Endothelial cell of umbilical vein (primary cell): ENCODE data around the gene MYBBP1A. TPM values are rescaled to one million over a fixed set of nuclear protein-coding genes. Genes with fewer than 3 reads are reported as not detected.

Experiments used
- BruUV-seq: library from RNA; stranded (reverse); fragments of 400-500 nt; replicated peaks from 2 replicates; lab custom pipeline; 2021; lab: Mats Ljungman, UMichigan
- CTCF ChIA-PET: fragments of 300-600, 350-600 bp; sonication (Branson Sonifier 250); formaldehyde crosslinking; loops from one replicate; lab custom pipeline; 2021; ENCODE audit warnings: antibody characterized with exemption, inconsistent platforms; lab: Charles Lee
- POLR2A ChIA-PET: fragments of 300-600, 350-600 bp; sonication (Branson Sonifier 250); formaldehyde crosslinking; loops from one replicate; lab custom pipeline; 2021; ENCODE audit warnings: antibody characterized with exemption, inconsistent platforms; lab: Charles Lee
- DNase-seq: peaks from one replicate; pipeline ENCODE4 v3.0.0-alpha.2; 2011; ENCODE audit warnings: low read depth, low spot score
- FAIRE-seq: peaks from 2 replicates; lab custom pipeline; 2011; peaks lifted over from hg19 to GRCh38; lab: Jason Lieb, UNC
- H2AFZ ChIP-seq: 2 replicates; pipeline ENCODE4 v1.6.0; 2012; ENCODE audit warnings: low read depth, low read length, control low read depth, inconsistent platforms
- H3K27ac ChIP-seq: 2 replicates; pipeline ENCODE4 v1.5.1; 2011; ENCODE audit warnings: low read depth, mild to moderate bottlenecking, control low read depth, low read length, moderate library complexity; ENCODE audit not compliant: insufficient read depth
- H3K27me3 ChIP-seq, 2 experiments: 2 replicates each; pipeline versions ENCODE4 v1.6.0 to v1.6.1; 2011; ENCODE audit warnings: low read length in 2 of 2, mixed read lengths in 1 of 2; ENCODE audit not compliant: control insufficient read depth in 2 of 2, insufficient read depth in 2 of 2
- H3K36me3 ChIP-seq, 2 experiments: 2 replicates in 1 of 2; 3 replicates in 1 of 2; pipeline ENCODE4 v1.5.1; 2011; ENCODE audit warnings: low read length in 2 of 2, mild to moderate bottlenecking in 1 of 2, moderate library complexity in 1 of 2; ENCODE audit not compliant: control insufficient read depth in 2 of 2, insufficient read depth in 2 of 2; ENCODE audit errors: extremely low read depth in 1 of 2
- H3K4me1 ChIP-seq: 3 replicates; pipeline ENCODE4 v1.5.1; 2011; ENCODE audit warnings: mild to moderate bottlenecking, low read length; ENCODE audit not compliant: control insufficient read depth, insufficient read depth; ENCODE audit errors: extremely low read depth
- H3K4me2 ChIP-seq: 2 replicates; pipeline ENCODE4 v1.6.1; 2011; ENCODE audit warnings: low read length, control low read depth, mixed read lengths; ENCODE audit not compliant: insufficient read depth
- H3K4me3 ChIP-seq, 3 experiments: fragments of 200-600 bp in 1 of 3; sonication (generic), shearing (Covaris generic) in 1 of 3; replicated peaks in 1 of 3; 2 replicates each; pipeline ENCODE4 v1.5.1; 2011 to 2016; ENCODE audit warnings: control low read depth in 3 of 3, low read length in 3 of 3, mild to moderate bottlenecking in 2 of 3, inconsistent platforms in 1 of 3, low read depth in 1 of 3, moderate library complexity in 1 of 3; ENCODE audit not compliant: insufficient read depth in 1 of 3
- H3K79me2 ChIP-seq: 2 replicates; pipeline ENCODE4 v1.6.0; 2012; ENCODE audit warnings: low read length, inconsistent platforms; ENCODE audit not compliant: control insufficient read depth, insufficient read depth
- H3K9ac ChIP-seq: replicated peaks from 2 replicates; pipeline ENCODE3; 2011; ENCODE audit warnings: low read length, control low read depth; ENCODE audit not compliant: insufficient read depth; ENCODE audit errors: extremely low read depth
- H3K9me1 ChIP-seq: replicated peaks from 3 replicates; pipeline ENCODE4 v1.6.0; 2011; ENCODE audit warnings: mild to moderate bottlenecking, low read length; ENCODE audit not compliant: control insufficient read depth, insufficient read depth; ENCODE audit errors: extremely low read depth
- H3K9me3 ChIP-seq: replicated peaks from 2 replicates; pipeline ENCODE4 v1.5.1; 2012; ENCODE audit warnings: low read length, inconsistent platforms; ENCODE audit not compliant: control insufficient read depth, insufficient read depth
- H4K20me1 ChIP-seq: replicated peaks from 2 replicates; pipeline ENCODE3; 2011; ENCODE audit warnings: mild to moderate bottlenecking, low read length; ENCODE audit not compliant: control insufficient read depth, insufficient read depth; ENCODE audit errors: extremely low read depth
- CTCF ChIP-seq, 2 donors: IDR thresholded peaks; 1 replicate in 1 of 2; 2 replicates in 1 of 2; pipeline ENCODE4 v1.5.1; 2011; ENCODE audit warnings: low read length in 2 of 2, mild to moderate bottlenecking in 2 of 2, moderate library complexity in 2 of 2, control low read depth in 1 of 2, inconsistent platforms in 1 of 2, low read depth in 1 of 2; ENCODE audit not compliant: insufficient read depth in 1 of 2; ENCODE audit errors: extremely low read depth in 1 of 2
- EZH2 ChIP-seq: IDR thresholded peaks from 2 replicates; pipeline ENCODE4 v1.6.1; 2012; ENCODE audit warnings: borderline replicate concordance, low read depth, mild to moderate bottlenecking, moderate library complexity, low read length, inconsistent platforms; ENCODE audit not compliant: severe bottlenecking
- FOS ChIP-seq: IDR thresholded peaks from 2 replicates; pipeline ENCODE4 v1.6.1; 2011; ENCODE audit warnings: mild to moderate bottlenecking, low read length, moderate library complexity, borderline replicate concordance; ENCODE audit not compliant: insufficient read depth
- GATA2 ChIP-seq: IDR thresholded peaks from 2 replicates; pipeline ENCODE4 v1.7.0; 2011; ENCODE audit warnings: low read depth, mild to moderate bottlenecking, moderate library complexity, mixed read lengths, low read length; ENCODE audit not compliant: insufficient read length, insufficient read depth
- JUN ChIP-seq: IDR thresholded peaks from 2 replicates; pipeline ENCODE4 v1.6.1; 2011; ENCODE audit warnings: borderline replicate concordance, low read depth; ENCODE audit not compliant: insufficient read length, insufficient read depth
- MAX ChIP-seq: IDR thresholded peaks from 2 replicates; pipeline ENCODE4 v1.6.1; 2011; ENCODE audit not compliant: insufficient read depth, insufficient read length
- MYC ChIP-seq: IDR thresholded peaks from one replicate; pipeline ENCODE4 v1.6.1; 2011; ENCODE audit warnings: mild to moderate bottlenecking, low read depth, low read length
- POLR2A ChIP-seq: IDR thresholded peaks from 2 replicates; pipeline ENCODE4 v1.6.1; 2012; ENCODE audit warnings: low read depth, mild to moderate bottlenecking, control low read depth, low read length
- POLR2AphosphoS5 ChIP-seq: IDR thresholded peaks from 2 replicates; pipeline ENCODE4 v1.6.1; 2012; ENCODE audit warnings: low read depth, mild to moderate bottlenecking, control low read depth, low read length, moderate library complexity; ENCODE audit not compliant: insufficient read depth
- dilution Hi-C: fragments of 300-500 bp; cut with MboI; formaldehyde crosslinking; loops from one replicate; pipeline ENCODE4 v1.15.0; 2019; ENCODE audit warnings: low sequenced_read_pairs; ENCODE audit not compliant: extremely low pct_ligation_motif_present
- intact Hi-C: fragments of 100-400 bp; cut with micrococcal nuclease; formaldehyde crosslinking; loops from one replicate; pipeline ENCODE4 v1.10.0; 2022
- polyA plus RNA-seq, 4 experiments: library from polyadenylated mRNA; depleted of rRNA in 3 of 4; stranded (reverse) in 3 of 4; unstranded in 1 of 4; fragments of >200 nt; gene quantifications; 2 replicates each; pipeline versions ENCODE4 v1.2.1 to v1.2.3, GENCODE V29; 2011 to 2012; ENCODE audit warnings: missing spikeins in 1 of 4
- total RNA-seq: library from RNA; stranded (reverse); gene quantifications from 2 replicates; pipeline ENCODE4 v1.2.3, GENCODE V29; 2021

The MYBBP1A gene
- total and polyA plus RNA-seq, 2 donors (not counting 3 experiments of a cell fraction or from before 2014, with no cell fraction given), result 26.8 to 79.2 TPM

DNA sequence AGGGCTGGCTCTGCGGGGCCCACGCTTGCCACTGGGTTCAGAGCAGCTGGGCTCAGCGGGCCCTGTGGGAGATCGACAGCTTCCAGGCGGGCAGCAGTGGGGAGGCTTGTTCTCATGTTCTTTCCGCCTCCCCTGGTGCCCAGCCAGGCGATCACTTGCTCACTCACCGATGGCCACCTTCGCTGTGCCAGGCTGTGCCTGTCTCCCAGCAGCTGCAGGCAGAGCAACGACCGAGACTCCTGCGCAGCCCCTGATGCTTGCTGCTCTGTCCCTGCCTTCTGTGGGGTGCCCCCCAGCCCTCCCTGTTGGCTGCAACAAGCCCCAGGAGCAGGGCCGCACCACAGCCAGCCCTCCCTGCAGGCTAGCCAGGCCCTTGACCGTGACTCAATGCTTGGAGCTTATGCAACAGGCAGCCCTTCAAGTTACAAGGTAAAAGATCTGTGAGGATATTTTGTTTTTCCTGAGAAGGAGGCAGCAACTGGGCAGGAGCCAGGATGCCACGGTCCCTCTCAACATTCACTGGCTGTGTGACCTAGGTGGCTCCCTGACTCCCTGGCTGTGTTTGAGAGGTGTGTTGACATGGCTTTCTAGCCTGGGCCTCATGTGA lies 66.1 kb downstream of the MYBBP1A start:
- ChIA-PET CTCF (interaction anchor here (0.8 kb wide), 1 partner anchor 78 kb away, joined by 3 read pairs; no protein-coding TSS in a partner anchor), POLR2A (no interaction called here)
- intact Hi-C loops (no loop called here), dilution Hi-C loops (no loop called here)
- Histone ChIP-seq H3K9me1 (no peaks in the 10 kb centered on the region), H3K27ac (no peak overlapping the region), H4K20me1 (no peaks in the 10 kb centered on the region), H3K9me3 (no peaks in the 10 kb centered on the region), H3K9ac (no peak overlapping the region), H3K79me2 (no peaks in the 10 kb centered on the region), H3K27me3 (no peaks in the 10 kb centered on the region), H3K36me3 (no peaks in the 10 kb centered on the region), H3K4me3 (no peak overlapping the region), H2AFZ (no peak overlapping the region), H3K4me2 (no peak overlapping the region), H3K4me1 (no peaks in the 10 kb centered on the region)
- DNase-seq (no peak), FAIRE-seq (no peak)
- no peak for TF ChIP-seq JUN
- no peak for TF ChIP-seq EZH2
- TF ChIP-seq FOS, result no peak
- TF ChIP-seq MYC, result no peak
- no peak for TF ChIP-seq MAX
- TF ChIP-seq POLR2AphosphoS5, result no peak
- TF ChIP-seq GATA2, result no peak
- no peak for TF ChIP-seq CTCF (IDR thresholded peaks at IDR 0.05; ENCODE audit: extremely low read depth in 1 of 2, insufficient read depth in 1 of 2, low read depth in 1 of 2, low read length in 2 of 2)
- TF ChIP-seq POLR2A, result no peak
- no TSS peak for BruUV-seq

Other genes with a start within 250 kb of the MYBBP1A start
- gene UBE2G1, start 188.7 kb downstream of the MYBBP1A start, total RNA-seq, result 77.2 and 79.6 TPM in 2 replicates
- 23.4 and 29.2 TPM in 2 replicates for gene UBE2G1, start 188.7 kb downstream of the MYBBP1A start, polyA plus RNA-seq
- gene SPNS3, start 121.4 kb downstream of the MYBBP1A start, total RNA-seq, result 0.66 TPM in 1 of 2 replicates, not detected in the other
- gene SPNS3, start 121.4 kb downstream of the MYBBP1A start, polyA plus RNA-seq, result 0.18 and 0.24 TPM in 2 replicates
- 56.6 and 77.3 TPM in 2 replicates for gene SPNS2, start 56.5 kb downstream of the MYBBP1A start, total RNA-seq
- 70.2 and 77.3 TPM in 2 replicates for gene SPNS2, start 56.5 kb downstream of the MYBBP1A start, polyA plus RNA-seq
- gene GGT6, start 5.2 kb upstream of the MYBBP1A start, total RNA-seq, result not detected in 2 replicates
- gene GGT6, start 5.2 kb upstream of the MYBBP1A start, polyA plus RNA-seq, result not detected in 2 replicates
- gene SMTNL2, start 29.1 kb upstream of the MYBBP1A start, total RNA-seq, result not detected in 2 replicates
- not detected in 2 replicates for gene SMTNL2, start 29.1 kb upstream of the MYBBP1A start, polyA plus RNA-seq
- not detected in 2 replicates for gene ALOX15, start 86.3 kb upstream of the MYBBP1A start, total RNA-seq
- gene ALOX15, start 86.3 kb upstream of the MYBBP1A start, polyA plus RNA-seq, result not detected in 2 replicates
- gene PELP1, start 148.8 kb upstream of the MYBBP1A start, total RNA-seq, result 58.5 and 63.9 TPM in 2 replicates
- gene PELP1, start 148.8 kb upstream of the MYBBP1A start, polyA plus RNA-seq, result 26.8 and 41.2 TPM in 2 replicates
- gene ARRB2, start 155.2 kb upstream of the MYBBP1A start, total RNA-seq, result 21.3 and 25.2 TPM in 2 replicates
- 18.6 and 19.1 TPM in 2 replicates for gene ARRB2, start 155.2 kb upstream of the MYBBP1A start, polyA plus RNA-seq
- 11.7 and 12.9 TPM in 2 replicates for gene MED11, start 176.0 kb upstream of the MYBBP1A start, total RNA-seq
- 21.2 and 23.8 TPM in 2 replicates for gene MED11, start 176.0 kb upstream of the MYBBP1A start, polyA plus RNA-seq
- 0.44 TPM in 1 of 2 replicates, not detected in the other for gene ZMYND15, start 184.4 kb upstream of the MYBBP1A start, total RNA-seq
- 0.12 and 0.18 TPM in 2 replicates for gene ZMYND15, start 184.4 kb upstream of the MYBBP1A start, polyA plus RNA-seq
- gene CXCL16, start 184.5 kb upstream of the MYBBP1A start, total RNA-seq, result 4.8 and 5.4 TPM in 2 replicates
- 6.1 and 7.3 TPM in 2 replicates for gene CXCL16, start 184.5 kb upstream of the MYBBP1A start, polyA plus RNA-seq
- not detected in 2 replicates for gene TM4SF5, start 216.5 kb upstream of the MYBBP1A start, total RNA-seq
- not detected in 2 replicates for gene TM4SF5, start 216.5 kb upstream of the MYBBP1A start, polyA plus RNA-seq
- not detected in 2 replicates for gene VMO1, start 231.0 kb upstream of the MYBBP1A start, total RNA-seq
- 0.23 and 0.27 TPM in 2 replicates for gene VMO1, start 231.0 kb upstream of the MYBBP1A start, polyA plus RNA-seq
- gene GLTPD2, start 233.6 kb upstream of the MYBBP1A start, total RNA-seq, result not detected in 2 replicates
- gene GLTPD2, start 233.6 kb upstream of the MYBBP1A start, polyA plus RNA-seq, result not detected in 2 replicates
- gene PSMB6, start 240.8 kb upstream of the MYBBP1A start, total RNA-seq, result 203 and 214 TPM in 2 replicates
- 598 and 599 TPM in 2 replicates for gene PSMB6, start 240.8 kb upstream of the MYBBP1A start, polyA plus RNA-seq